ENCODE results near the gene ZFYVE21. TPM values are rescaled to one million over a fixed set of nuclear protein-coding genes. Genes with fewer than 3 reads are reported as not detected.

Gene ZFYVE21
- total RNA-seq, 1 donor from 2014 or later: 68.6 TPM

DNA sequence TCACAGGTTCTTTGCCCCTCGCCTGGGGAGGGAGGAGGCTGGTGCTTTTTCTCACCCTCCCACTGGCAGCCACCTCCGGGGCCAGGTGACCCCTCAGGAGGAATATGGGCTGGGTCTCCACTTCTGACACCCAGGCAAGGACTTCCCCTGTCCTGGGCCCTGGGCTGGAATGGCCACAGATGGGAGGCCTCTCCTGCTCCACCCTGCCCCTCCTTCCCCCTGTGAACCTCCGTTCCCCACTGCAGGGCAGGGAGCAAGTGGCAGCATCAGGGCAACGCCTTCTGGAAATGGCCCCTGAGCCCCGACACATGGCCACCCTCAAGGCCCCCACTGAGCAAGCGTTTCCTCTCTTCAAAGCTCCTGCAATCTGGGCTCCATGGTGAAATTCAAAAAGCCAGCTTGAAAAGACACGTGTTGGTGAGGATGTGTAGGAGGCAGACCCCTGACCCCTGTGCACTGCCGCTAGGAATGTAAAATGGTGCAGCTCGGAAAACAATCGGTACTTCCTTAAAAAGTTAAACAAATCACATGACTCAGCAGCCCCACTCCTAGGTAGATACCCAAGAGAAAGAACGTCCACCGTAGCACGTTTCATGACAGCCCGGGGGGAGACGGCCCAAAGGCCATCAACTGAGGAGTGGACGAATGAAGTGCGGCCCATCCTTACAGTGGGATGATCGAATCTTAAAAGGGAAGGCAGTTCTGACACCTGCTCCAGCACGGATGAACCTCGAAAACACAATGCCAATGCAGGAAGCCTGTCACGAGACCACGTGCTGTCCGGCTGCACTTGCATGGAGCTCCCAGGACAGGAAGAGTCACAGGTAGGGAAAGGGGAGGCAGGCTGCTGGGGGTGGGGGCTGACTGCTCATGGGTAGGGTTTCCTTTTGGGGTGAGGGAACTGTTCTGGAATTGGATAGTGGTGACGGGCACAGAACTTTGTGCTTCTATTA lies 11.9 kb upstream of the ZFYVE21 start:
- Mint-ChIP-seq H3K9me3 (ENCODE audit: low read depth) (no peaks in the 10 kb centered on the region), H3K27me3 (ENCODE audit: low read depth) (no peaks in the 10 kb centered on the region), H3K4me1 (ENCODE audit: low read depth) (no peaks in the 10 kb centered on the region), H3K36me3 (ENCODE audit: low read depth) (peaks cover 15% of the 10 kb centered on the region), H3K27ac (ENCODE audit: unreplicated experiment) (no peak overlapping the region), H3K4me3 (ENCODE audit: unreplicated experiment) (no peak overlapping the region)
- DNase-seq (ENCODE audit: low spot score): no peak
- TF ChIP-seq, protein P1, sequence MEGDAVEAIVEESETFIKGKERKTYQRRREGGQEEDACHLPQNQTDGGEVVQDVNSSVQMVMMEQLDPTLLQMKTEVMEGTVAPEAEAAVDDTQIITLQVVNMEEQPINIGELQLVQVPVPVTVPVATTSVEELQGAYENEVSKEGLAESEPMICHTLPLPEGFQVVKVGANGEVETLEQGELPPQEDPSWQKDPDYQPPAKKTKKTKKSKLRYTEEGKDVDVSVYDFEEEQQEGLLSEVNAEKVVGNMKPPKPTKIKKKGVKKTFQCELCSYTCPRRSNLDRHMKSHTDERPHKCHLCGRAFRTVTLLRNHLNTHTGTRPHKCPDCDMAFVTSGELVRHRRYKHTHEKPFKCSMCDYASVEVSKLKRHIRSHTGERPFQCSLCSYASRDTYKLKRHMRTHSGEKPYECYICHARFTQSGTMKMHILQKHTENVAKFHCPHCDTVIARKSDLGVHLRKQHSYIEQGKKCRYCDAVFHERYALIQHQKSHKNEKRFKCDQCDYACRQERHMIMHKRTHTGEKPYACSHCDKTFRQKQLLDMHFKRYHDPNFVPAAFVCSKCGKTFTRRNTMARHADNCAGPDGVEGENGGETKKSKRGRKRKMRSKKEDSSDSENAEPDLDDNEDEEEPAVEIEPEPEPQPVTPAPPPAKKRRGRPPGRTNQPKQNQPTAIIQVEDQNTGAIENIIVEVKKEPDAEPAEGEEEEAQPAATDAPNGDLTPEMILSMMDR (IDR thresholded peaks at IDR 0.05): no peak

DNA sequence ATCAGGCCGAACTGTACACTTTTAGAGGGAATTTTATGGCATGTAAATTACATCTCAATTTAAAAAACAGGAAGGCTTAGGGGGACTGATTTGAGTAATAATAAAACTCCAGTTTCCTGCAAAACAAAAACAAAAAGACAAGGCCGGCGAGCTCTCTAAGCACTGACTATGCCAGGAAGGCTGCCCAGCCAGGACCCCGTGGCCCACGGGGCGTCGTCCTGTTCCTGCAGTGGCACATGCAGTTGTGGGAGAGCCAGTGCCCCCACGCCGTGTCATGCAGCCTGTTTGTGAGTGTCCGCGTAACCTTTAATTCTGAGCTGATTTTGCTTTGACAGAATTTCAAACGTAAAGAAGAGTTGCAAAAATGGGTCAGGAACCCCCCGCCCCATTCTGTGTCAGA lies 10.9 kb upstream of the ZFYVE21 start:
- no peaks in the 10 kb centered on the region for H3K9me3 Mint-ChIP-seq (ENCODE audit: low read depth)
- TF ChIP-seq, protein P1 (IDR thresholded peaks at IDR 0.05): no peak
- no peak for DNase-seq (ENCODE audit: low spot score)
- H3K36me3 Mint-ChIP-seq (ENCODE audit: low read depth): peaks cover 19% of the 10 kb centered on the region
- H3K27me3 Mint-ChIP-seq (ENCODE audit: low read depth): no peaks in the 10 kb centered on the region
- no peak overlapping the region for H3K4me3 Mint-ChIP-seq (ENCODE audit: unreplicated experiment)
- peaks cover 2% of the 10 kb centered on the region for H3K4me1 Mint-ChIP-seq (ENCODE audit: low read depth)
- no peak overlapping the region for H3K27ac Mint-ChIP-seq (ENCODE audit: unreplicated experiment)

DNA sequence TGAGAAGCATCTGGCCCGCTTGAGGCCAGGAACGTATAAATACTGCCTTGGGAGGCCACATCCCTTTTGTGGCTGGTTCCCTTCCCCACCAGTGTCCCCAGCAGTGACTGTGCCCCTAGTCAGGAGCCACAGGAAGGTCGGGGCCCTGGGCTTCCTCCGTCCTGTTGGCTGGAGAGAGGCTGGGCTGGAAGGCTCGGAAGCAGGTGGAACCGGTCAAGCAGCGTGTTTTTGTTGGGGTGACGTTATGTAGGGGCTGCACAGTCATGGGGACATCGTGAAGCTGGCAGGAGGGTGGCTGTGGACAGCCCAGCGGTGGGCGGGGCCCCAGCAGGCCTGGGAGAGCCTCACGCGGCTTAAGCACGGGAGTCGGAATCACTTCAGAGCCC lies 10.5 kb upstream of the ZFYVE21 start:
- Mint-ChIP-seq H3K9me3 (ENCODE audit: low read depth) (no peaks in the 10 kb centered on the region), H3K27me3 (ENCODE audit: low read depth) (no peaks in the 10 kb centered on the region), H3K4me1 (ENCODE audit: low read depth) (peaks cover 2% of the 10 kb centered on the region), H3K4me3 (ENCODE audit: unreplicated experiment) (no peak overlapping the region), H3K36me3 (ENCODE audit: low read depth) (peaks cover 19% of the 10 kb centered on the region), H3K27ac (ENCODE audit: unreplicated experiment) (no peak overlapping the region)
- TF ChIP-seq, protein P1 (IDR thresholded peaks at IDR 0.05): no peak
- DNase-seq (ENCODE audit: low spot score): no peak

DNA sequence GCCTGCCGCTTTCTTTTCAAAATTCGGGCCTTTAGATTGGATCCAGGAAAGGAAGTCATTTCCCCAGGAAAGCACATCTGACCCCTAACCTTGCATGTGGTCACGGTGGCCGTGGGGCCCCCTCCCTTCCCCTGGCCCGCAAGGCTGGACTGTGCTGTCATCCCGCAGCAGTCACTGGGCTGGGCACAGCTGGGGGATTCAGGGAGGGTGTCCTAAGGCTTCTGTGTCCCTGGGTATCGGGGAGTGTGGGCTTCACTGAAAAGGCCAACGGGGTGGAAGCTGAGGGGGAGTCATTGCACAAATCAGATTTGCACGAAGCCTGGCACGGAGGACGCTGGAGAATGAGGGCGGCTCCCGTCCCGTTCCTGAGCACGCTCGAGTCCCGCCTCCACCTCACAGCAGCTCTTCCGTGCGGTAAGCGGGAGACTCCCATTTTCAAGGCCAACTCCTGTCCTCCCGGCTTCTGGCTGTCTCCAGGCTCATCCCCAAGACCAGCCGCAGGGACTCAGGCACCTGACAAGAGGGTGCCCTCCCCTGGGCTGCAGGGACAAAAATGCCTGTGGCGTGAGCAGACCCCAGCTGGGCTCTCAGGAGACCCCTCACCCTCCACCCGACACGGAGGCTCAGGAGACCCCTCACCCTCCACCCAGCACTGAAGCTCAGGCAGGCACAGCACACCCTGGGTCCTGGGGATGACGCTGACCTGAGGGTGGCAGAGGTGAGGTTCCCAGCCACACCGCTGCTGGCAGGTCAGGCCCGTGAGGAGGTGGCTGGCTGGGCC lies 9.9 kb upstream of the ZFYVE21 start:
- Mint-ChIP-seq H3K27ac (ENCODE audit: unreplicated experiment) (no peak overlapping the region), H3K36me3 (ENCODE audit: low read depth) (peaks cover 19% of the 10 kb centered on the region), H3K27me3 (ENCODE audit: low read depth) (no peaks in the 10 kb centered on the region), H3K4me1 (ENCODE audit: low read depth) (peaks cover 2% of the 10 kb centered on the region), H3K9me3 (ENCODE audit: low read depth) (no peaks in the 10 kb centered on the region), H3K4me3 (ENCODE audit: unreplicated experiment) (no peak overlapping the region)
- TF ChIP-seq, protein P1 (IDR thresholded peaks at IDR 0.05): no peak
- DNase-seq (ENCODE audit: low spot score): no peak

DNA sequence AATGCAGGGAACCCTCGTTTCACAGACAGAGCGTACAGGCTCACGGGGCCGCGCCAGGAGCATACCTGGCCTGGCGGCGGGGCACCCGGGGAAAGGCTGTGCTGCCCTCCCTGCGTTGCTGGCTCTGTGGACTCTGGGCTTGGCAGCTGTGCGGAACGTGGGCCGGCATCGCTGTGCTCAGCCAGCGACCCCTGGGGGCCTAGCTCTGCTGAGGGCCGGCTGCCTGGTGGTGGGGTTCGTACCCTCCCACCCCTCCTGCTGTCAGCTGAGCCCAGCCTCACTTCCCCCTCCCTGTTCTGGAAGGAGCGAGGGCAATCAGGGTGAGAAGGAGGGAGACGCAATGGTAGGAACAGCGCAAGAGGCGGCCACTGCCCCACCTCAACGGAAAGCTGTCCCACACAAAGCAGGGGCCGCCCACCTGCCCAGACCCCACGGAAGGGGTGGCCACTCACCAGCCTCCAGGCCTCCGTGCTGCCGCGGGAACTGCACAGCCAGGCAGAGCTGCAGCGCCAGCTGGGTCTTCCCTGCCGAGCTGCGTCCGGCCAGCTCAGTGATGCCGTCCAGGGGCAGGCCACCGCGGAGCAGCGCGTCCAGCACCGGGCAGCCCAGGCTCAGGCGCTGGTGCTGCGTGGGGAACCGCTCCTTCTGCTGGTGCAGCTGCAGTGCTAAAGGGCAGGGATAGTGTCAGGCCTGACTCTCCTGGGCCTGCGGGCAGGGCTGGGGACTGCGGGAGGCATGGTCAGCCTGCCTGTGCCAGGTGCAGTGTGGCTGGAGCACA lies 8.9 kb upstream of the ZFYVE21 start:
- peaks cover 2% of the 10 kb centered on the region for H3K4me1 Mint-ChIP-seq (ENCODE audit: low read depth)
- H3K4me3 Mint-ChIP-seq (ENCODE audit: unreplicated experiment): no peak overlapping the region
- H3K27me3 Mint-ChIP-seq (ENCODE audit: low read depth): no peaks in the 10 kb centered on the region
- no peak overlapping the region for H3K27ac Mint-ChIP-seq (ENCODE audit: unreplicated experiment)
- TF ChIP-seq, protein P1 (IDR thresholded peaks at IDR 0.05): no peak
- DNase-seq (ENCODE audit: low spot score): no peak
- peaks cover 19% of the 10 kb centered on the region for H3K36me3 Mint-ChIP-seq (ENCODE audit: low read depth)
- no peaks in the 10 kb centered on the region for H3K9me3 Mint-ChIP-seq (ENCODE audit: low read depth)

Data from chondrocyte (in vitro differentiated cells).